Measurements from ENCODE around the gene FBLN1. TPM values are rescaled to one million over a fixed set of nuclear protein-coding genes. Genes with fewer than 3 reads are reported as not detected.

Gene FBLN1
- total and polyA plus RNA-seq, 2 donors (not counting 3 experiments of a cell fraction or from before 2014, with no cell fraction given) = 1.2 to 4.0 TPM

GRCh38 chr22:45528046-45528445, 25.4 kb downstream of the FBLN1 start:
- H3K27me3 ChIP-seq (ENCODE audit: control insufficient read depth in 2 of 2, insufficient read depth in 2 of 2, low read length in 2 of 2) = no peaks in the 10 kb centered on the region
- H4K20me1 ChIP-seq (replicated peaks; ENCODE audit: control insufficient read depth, extremely low read depth, insufficient read depth, low read length) = no peaks in the 10 kb centered on the region
- no peak overlapping the region for H2AFZ ChIP-seq (ENCODE audit: low read depth, low read length)
- no peak overlapping the region for H3K27ac ChIP-seq (ENCODE audit: insufficient read depth, low read depth, low read length)
- dilution Hi-C loops (cut with MboI; ENCODE audit: extremely low pct_ligation_motif_present, low sequenced_read_pairs) (no loop called here), intact Hi-C loops (cut with micrococcal nuclease) (no loop called here)
- no peaks in the 10 kb centered on the region for H3K79me2 ChIP-seq (ENCODE audit: control insufficient read depth, insufficient read depth, low read length)
- ChIA-PET CTCF (interaction anchor here (1.5 kb wide), 1 partner anchor 26 kb away, joined by 3 read pairs; no protein-coding TSS in a partner anchor), POLR2A (no interaction called here)
- FAIRE-seq = no peak
- DNase-seq (ENCODE audit: low read depth, low spot score) = no peak
- H3K9me1 ChIP-seq (replicated peaks; ENCODE audit: control insufficient read depth, extremely low read depth, insufficient read depth, low read length) = no peaks in the 10 kb centered on the region
- no peaks in the 10 kb centered on the region for H3K36me3 ChIP-seq (ENCODE audit: control insufficient read depth in 2 of 2, extremely low read depth in 1 of 2, insufficient read depth in 2 of 2, low read length in 2 of 2)
- no peak overlapping the region for H3K4me2 ChIP-seq (ENCODE audit: insufficient read depth, low read length)
- no peak overlapping the region for H3K9ac ChIP-seq (replicated peaks; ENCODE audit: extremely low read depth, insufficient read depth, low read length)
- no peak overlapping the region for H3K4me3 ChIP-seq (replicated peaks in 1 of 3; ENCODE audit: insufficient read depth in 1 of 3, low read depth in 1 of 3, low read length in 3 of 3)
- no TSS peak for BruUV-seq (replicated peaks)
- TF ChIP-seq POLR2AphosphoS5 (IDR thresholded peaks at IDR 0.05; ENCODE audit: insufficient read depth, low read depth, low read length) (no peak), MYC (IDR thresholded peaks at IDR 0.05; ENCODE audit: low read depth, low read length) (no peak), POLR2A (IDR thresholded peaks at IDR 0.05; ENCODE audit: low read depth, low read length) (no peak), JUN (IDR thresholded peaks at IDR 0.05; ENCODE audit: borderline replicate concordance, insufficient read depth, insufficient read length, low read depth) (no peak), EZH2 (IDR thresholded peaks at IDR 0.05; ENCODE audit: borderline replicate concordance, low read depth, low read length, severe bottlenecking) (no peak), FOS (IDR thresholded peaks at IDR 0.05; ENCODE audit: borderline replicate concordance, insufficient read depth, low read length) (no peak), GATA2 (IDR thresholded peaks at IDR 0.05; ENCODE audit: insufficient read depth, insufficient read length, low read depth, low read length) (no peak), MAX (IDR thresholded peaks at IDR 0.05; ENCODE audit: insufficient read depth, insufficient read length) (no peak)
- TF ChIP-seq, protein P1, sequence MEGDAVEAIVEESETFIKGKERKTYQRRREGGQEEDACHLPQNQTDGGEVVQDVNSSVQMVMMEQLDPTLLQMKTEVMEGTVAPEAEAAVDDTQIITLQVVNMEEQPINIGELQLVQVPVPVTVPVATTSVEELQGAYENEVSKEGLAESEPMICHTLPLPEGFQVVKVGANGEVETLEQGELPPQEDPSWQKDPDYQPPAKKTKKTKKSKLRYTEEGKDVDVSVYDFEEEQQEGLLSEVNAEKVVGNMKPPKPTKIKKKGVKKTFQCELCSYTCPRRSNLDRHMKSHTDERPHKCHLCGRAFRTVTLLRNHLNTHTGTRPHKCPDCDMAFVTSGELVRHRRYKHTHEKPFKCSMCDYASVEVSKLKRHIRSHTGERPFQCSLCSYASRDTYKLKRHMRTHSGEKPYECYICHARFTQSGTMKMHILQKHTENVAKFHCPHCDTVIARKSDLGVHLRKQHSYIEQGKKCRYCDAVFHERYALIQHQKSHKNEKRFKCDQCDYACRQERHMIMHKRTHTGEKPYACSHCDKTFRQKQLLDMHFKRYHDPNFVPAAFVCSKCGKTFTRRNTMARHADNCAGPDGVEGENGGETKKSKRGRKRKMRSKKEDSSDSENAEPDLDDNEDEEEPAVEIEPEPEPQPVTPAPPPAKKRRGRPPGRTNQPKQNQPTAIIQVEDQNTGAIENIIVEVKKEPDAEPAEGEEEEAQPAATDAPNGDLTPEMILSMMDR (IDR thresholded peaks at IDR 0.05; ENCODE audit: extremely low read depth in 1 of 2, insufficient read depth in 1 of 2, low read depth in 1 of 2, low read length in 2 of 2) = no peak
- no peaks in the 10 kb centered on the region for H3K9me3 ChIP-seq (replicated peaks; ENCODE audit: control insufficient read depth, insufficient read depth, low read length)
- H3K4me1 ChIP-seq (ENCODE audit: control insufficient read depth, extremely low read depth, insufficient read depth, low read length) = no peaks in the 10 kb centered on the region

Data from endothelial cell of umbilical vein (primary cell).